ENCODE data around the gene KCP. TPM values are rescaled to one million over a fixed set of nuclear protein-coding genes. Genes with fewer than 3 reads are reported as not detected.

KCP gene
- polyA plus RNA-seq, 3 donors = 0.11 to 0.16 TPM; not detected in 1

- Histone ChIP-seq H3K36me3 (replicated peaks in 1 of 2; ENCODE audit: control insufficient read depth in 1 of 2, insufficient read depth in 2 of 2, low read length in 2 of 2) (no peaks in the 10 kb centered on the region), H3K79me2 (ENCODE audit: insufficient read depth, low read length) (no peaks in the 10 kb centered on the region), H2AFZ (ENCODE audit: insufficient read depth, low read depth, low read length, poor library complexity, severe bottlenecking) (no peak overlapping the region), H3K4me1 (ENCODE audit: control insufficient read depth in 1 of 2, insufficient read depth in 2 of 2, low read length in 2 of 2) (peaks cover 3 to 7% of the 10 kb centered on the region in 2 donors), H4K20me1 (ENCODE audit: insufficient read depth, low read length) (peaks cover 16% of the 10 kb centered on the region), H3K27me3 (ENCODE audit: control insufficient read depth in 2 of 2, insufficient read depth in 2 of 2, low read length in 2 of 2) (peaks cover 2 to 16% of the 10 kb centered on the region in 2 donors), H3K4me2 (replicated peaks; ENCODE audit: extremely low read depth, low read length, poor library complexity, severe bottlenecking) (no peak overlapping the region), H3K9ac (ENCODE audit: insufficient read depth, low read length, poor library complexity, severe bottlenecking) (no peak overlapping the region), H3K9me3 (replicated peaks in 1 of 2; ENCODE audit: control insufficient read depth in 1 of 2, insufficient read depth in 1 of 2, low read length in 2 of 2) (no peaks in the 10 kb centered on the region), H3K27ac (ENCODE audit: low read depth in 1 of 2, low read length in 2 of 2) (no peak overlapping the region), H3K4me3 (replicated peaks in 1 of 3; ENCODE audit: low read depth in 2 of 3, low read length in 3 of 3) (no peak overlapping the region)
- Mint-ChIP-seq H3K27me3 (ENCODE audit: low read depth in 3 of 3) (peaks cover 10 to 25% (median 18%) of the 10 kb centered on the region in 3 donors), H3K36me3 (peaks cover 4% of the 10 kb centered on the region in 2 donors), H3K9me3 (peaks cover 0 to 3% (median 2%) of the 10 kb centered on the region in 7 donors), H3K4me3 (no peak overlapping the region), H3K4me1 (peaks cover 6% of the 10 kb centered on the region), H3K27ac (no peak overlapping the region)
- WGBS (ENCODE audit: insufficient coverage) = 92% methylated on average over 21 of the region's 22 CpGs
- intact Hi-C loops (cut with micrococcal nuclease) = loop anchor here in 1 of 2 donors (5.0 kb wide), 1 partner anchor 32 kb away; no protein-coding TSS in a partner anchor
- TF ChIP-seq CTCF (IDR thresholded peaks at IDR 0.05) = no peak
- DNase-seq = no peak
These were observed 36.1 kb downstream of the KCP start for GRCh38 chr7:128874140-128875031.

- Histone ChIP-seq H3K79me2 (ENCODE audit: insufficient read depth, low read length) (no peaks in the 10 kb centered on the region), H4K20me1 (ENCODE audit: insufficient read depth, low read length) (peaks cover 27% of the 10 kb centered on the region), H3K9me3 (replicated peaks in 1 of 2; ENCODE audit: control insufficient read depth in 1 of 2, insufficient read depth in 1 of 2, low read length in 2 of 2) (no peaks in the 10 kb centered on the region), H3K4me3 (replicated peaks in 1 of 3; ENCODE audit: low read depth in 2 of 3, low read length in 3 of 3) (no peak overlapping the region), H2AFZ (ENCODE audit: insufficient read depth, low read depth, low read length, poor library complexity, severe bottlenecking) (no peak overlapping the region), H3K4me1 (ENCODE audit: control insufficient read depth in 1 of 2, insufficient read depth in 2 of 2, low read length in 2 of 2) (peaks cover 7 to 19% of the 10 kb centered on the region in 2 donors), H3K27me3 (ENCODE audit: control insufficient read depth in 2 of 2, insufficient read depth in 2 of 2, low read length in 2 of 2) (peaks cover 2 to 27% of the 10 kb centered on the region in 2 donors), H3K4me2 (replicated peaks; ENCODE audit: extremely low read depth, low read length, poor library complexity, severe bottlenecking) (no peak overlapping the region), H3K36me3 (replicated peaks in 1 of 2; ENCODE audit: control insufficient read depth in 1 of 2, insufficient read depth in 2 of 2, low read length in 2 of 2) (no peaks in the 10 kb centered on the region), H3K27ac (ENCODE audit: low read depth in 1 of 2, low read length in 2 of 2) (no peak overlapping the region), H3K9ac (ENCODE audit: insufficient read depth, low read length, poor library complexity, severe bottlenecking) (no peak overlapping the region)
- Mint-ChIP-seq H3K4me1 (peaks cover 13% of the 10 kb centered on the region), H3K27me3 (ENCODE audit: low read depth in 3 of 3) (peaks cover 15 to 36% (median 25%) of the 10 kb centered on the region in 3 donors), H3K9me3 (peaks cover 0 to 5% (median 2%) of the 10 kb centered on the region in 7 donors), H3K27ac (no peak overlapping the region), H3K36me3 (peaks cover 7 to 10% of the 10 kb centered on the region in 2 donors), H3K4me3 (no peak overlapping the region)
- DNase-seq = no peak
- intact Hi-C loops (cut with micrococcal nuclease) = no loop called here
- 91% methylated on average over 6 of the region's 9 CpGs for WGBS (ENCODE audit: insufficient coverage)
- no peak for TF ChIP-seq CTCF (IDR thresholded peaks at IDR 0.05)
These were observed 37.3 kb downstream of the KCP start for GRCh38 chr7:128873234-128873633.

All from CD14-positive monocyte (primary cell).